ENCODE data around the gene ACHE.

DNA sequence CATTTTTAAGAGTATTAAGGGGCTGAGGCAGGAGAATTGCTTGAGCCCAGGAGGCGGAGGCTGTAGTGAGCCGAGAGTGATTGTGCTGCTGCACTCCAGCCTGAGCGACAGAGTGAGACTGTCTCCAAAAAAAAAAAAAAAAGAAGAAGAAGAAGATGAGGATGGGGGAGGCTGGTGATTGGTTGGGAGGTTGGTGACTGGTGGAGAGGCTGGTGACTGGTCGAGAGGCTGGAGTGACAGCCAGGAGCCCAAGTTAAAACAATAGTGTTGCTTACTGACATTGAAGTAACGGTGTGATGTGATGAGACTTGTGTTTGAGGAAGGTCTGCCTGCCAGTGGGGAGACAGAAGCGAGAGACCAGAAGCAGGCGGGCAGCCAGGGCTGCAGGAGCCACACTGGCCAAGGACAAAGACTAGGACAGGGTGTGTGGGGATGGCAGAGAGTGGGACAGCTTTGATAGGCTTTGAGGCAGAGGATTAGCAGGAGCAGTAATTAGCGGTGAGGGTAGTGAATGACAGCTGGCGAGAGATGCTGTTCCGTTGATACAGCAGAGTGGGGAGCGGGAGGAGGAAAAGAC lies 15.9 kb downstream of the ACHE start:
- TF ChIP-seq, protein P1, sequence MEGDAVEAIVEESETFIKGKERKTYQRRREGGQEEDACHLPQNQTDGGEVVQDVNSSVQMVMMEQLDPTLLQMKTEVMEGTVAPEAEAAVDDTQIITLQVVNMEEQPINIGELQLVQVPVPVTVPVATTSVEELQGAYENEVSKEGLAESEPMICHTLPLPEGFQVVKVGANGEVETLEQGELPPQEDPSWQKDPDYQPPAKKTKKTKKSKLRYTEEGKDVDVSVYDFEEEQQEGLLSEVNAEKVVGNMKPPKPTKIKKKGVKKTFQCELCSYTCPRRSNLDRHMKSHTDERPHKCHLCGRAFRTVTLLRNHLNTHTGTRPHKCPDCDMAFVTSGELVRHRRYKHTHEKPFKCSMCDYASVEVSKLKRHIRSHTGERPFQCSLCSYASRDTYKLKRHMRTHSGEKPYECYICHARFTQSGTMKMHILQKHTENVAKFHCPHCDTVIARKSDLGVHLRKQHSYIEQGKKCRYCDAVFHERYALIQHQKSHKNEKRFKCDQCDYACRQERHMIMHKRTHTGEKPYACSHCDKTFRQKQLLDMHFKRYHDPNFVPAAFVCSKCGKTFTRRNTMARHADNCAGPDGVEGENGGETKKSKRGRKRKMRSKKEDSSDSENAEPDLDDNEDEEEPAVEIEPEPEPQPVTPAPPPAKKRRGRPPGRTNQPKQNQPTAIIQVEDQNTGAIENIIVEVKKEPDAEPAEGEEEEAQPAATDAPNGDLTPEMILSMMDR (IDR thresholded peaks at IDR 0.05) = no peak
- no peak for TF ChIP-seq POLR2A (IDR thresholded peaks at IDR 0.05)
